Progenitor cell of endocrine pancreas (in vitro differentiated cells): ENCODE measurements around the gene LCN9. TPM values are rescaled to one million over a fixed set of nuclear protein-coding genes. Genes with fewer than 3 reads are reported as not detected.

Source experiments
- DNase-seq: peaks from one replicate; pipeline ENCODE4 v3.0.0; 2021; ENCODE audit warnings: low spot score; ENCODE audit not compliant: unreplicated experiment
- H3K27ac Mint-ChIP-seq: 2 replicates; pipeline ENCODE4 v1.8.0; 2021; ENCODE audit warnings: mild to moderate bottlenecking, moderate library complexity, mixed read lengths
- H3K27me3 Mint-ChIP-seq: 2 replicates; pipeline ENCODE4 v1.8.0; 2021; ENCODE audit warnings: mixed read lengths
- H3K36me3 Mint-ChIP-seq: 2 replicates; pipeline ENCODE4 v1.8.0; 2022; ENCODE audit warnings: mixed read lengths; ENCODE audit not compliant: insufficient read depth
- H3K4me1 Mint-ChIP-seq: 2 replicates; pipeline ENCODE4 v1.8.0; 2021; ENCODE audit warnings: low read depth, mixed read lengths
- H3K4me3 Mint-ChIP-seq: 2 replicates; pipeline ENCODE4 v1.8.0; 2021; ENCODE audit warnings: low read depth, mild to moderate bottlenecking, moderate library complexity, mixed read lengths
- H3K9me3 Mint-ChIP-seq: 2 replicates; pipeline ENCODE4 v1.8.0; 2021; ENCODE audit warnings: low read depth, mixed read lengths
- total RNA-seq: library from RNA; stranded (reverse); gene quantifications from 2 replicates; pipeline ENCODE4 v1.2.1, GENCODE V29; 2021
- TF ChIP-seq, protein P1 (sequence below): fragments of 200-600 bp; sonication (generic); IDR thresholded peaks from one replicate; pipeline ENCODE4 v1.5.0; 2021; ENCODE audit warnings: antibody characterized with exemption, mild to moderate bottlenecking; ENCODE audit not compliant: unreplicated experiment

Gene LCN9
- total RNA-seq, 1 donor from 2014 or later: 0.57 TPM

DNA sequence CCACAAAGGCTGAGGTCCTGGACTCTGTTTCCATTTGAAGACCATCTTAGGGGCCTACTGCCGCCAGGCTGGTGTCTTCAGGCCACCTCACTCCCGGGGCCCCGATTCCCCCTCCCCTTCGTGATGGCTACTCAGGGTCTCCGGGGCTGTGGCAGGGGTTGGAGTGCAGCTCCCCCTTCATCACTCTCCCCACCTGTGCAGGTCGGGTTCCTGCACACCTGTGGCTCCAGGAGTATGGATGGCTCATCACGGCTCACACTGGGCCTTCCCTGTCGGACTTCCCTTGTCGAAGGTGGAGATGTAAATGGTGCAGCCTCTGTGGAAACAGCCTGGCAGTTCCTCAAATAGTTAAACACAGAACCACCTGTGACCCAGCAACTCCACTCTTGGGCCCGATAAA is 11.9 kb downstream of the LCN9 start:
- TF ChIP-seq, protein P1, sequence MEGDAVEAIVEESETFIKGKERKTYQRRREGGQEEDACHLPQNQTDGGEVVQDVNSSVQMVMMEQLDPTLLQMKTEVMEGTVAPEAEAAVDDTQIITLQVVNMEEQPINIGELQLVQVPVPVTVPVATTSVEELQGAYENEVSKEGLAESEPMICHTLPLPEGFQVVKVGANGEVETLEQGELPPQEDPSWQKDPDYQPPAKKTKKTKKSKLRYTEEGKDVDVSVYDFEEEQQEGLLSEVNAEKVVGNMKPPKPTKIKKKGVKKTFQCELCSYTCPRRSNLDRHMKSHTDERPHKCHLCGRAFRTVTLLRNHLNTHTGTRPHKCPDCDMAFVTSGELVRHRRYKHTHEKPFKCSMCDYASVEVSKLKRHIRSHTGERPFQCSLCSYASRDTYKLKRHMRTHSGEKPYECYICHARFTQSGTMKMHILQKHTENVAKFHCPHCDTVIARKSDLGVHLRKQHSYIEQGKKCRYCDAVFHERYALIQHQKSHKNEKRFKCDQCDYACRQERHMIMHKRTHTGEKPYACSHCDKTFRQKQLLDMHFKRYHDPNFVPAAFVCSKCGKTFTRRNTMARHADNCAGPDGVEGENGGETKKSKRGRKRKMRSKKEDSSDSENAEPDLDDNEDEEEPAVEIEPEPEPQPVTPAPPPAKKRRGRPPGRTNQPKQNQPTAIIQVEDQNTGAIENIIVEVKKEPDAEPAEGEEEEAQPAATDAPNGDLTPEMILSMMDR: no peak

DNA sequence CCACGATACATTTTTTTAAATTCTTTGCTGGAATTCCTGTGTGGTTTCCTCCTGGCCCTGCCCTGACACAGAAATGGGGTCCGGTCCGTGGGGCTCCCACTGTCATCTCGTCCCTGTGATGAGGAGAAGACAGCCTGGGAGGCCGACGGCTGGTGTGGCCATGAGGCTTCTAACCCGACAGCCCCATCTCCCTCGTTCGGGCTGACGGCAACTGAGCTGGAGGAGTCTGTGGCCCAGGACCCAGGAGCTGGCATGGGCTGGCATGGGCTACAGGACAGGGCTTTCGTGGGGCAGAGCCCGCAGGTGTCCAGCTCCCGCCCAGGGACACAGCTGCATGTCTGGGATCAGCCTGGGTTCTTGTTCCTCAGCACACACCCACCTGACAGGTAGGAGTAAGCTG is 13.8 kb downstream of the LCN9 start:
- Mint-ChIP-seq H3K4me1 (no peaks in the 10 kb centered on the region), H3K9me3 (no peaks in the 10 kb centered on the region), H3K27me3 (peaks cover 14% of the 10 kb centered on the region), H3K27ac (no peak overlapping the region), H3K36me3 (no peaks in the 10 kb centered on the region), H3K4me3 (no peak overlapping the region)
- no peak for DNase-seq
- TF ChIP-seq, protein P1: no peak

More for the DNA sequence above, 11.9 kb downstream of the LCN9 start:
- Mint-ChIP-seq H3K4me3 (no peak overlapping the region), H3K9me3 (no peaks in the 10 kb centered on the region), H3K27ac (no peak overlapping the region), H3K36me3 (no peaks in the 10 kb centered on the region), H3K27me3 (peaks cover 7% of the 10 kb centered on the region), H3K4me1 (no peaks in the 10 kb centered on the region)
- DNase-seq: no peak

DNA sequence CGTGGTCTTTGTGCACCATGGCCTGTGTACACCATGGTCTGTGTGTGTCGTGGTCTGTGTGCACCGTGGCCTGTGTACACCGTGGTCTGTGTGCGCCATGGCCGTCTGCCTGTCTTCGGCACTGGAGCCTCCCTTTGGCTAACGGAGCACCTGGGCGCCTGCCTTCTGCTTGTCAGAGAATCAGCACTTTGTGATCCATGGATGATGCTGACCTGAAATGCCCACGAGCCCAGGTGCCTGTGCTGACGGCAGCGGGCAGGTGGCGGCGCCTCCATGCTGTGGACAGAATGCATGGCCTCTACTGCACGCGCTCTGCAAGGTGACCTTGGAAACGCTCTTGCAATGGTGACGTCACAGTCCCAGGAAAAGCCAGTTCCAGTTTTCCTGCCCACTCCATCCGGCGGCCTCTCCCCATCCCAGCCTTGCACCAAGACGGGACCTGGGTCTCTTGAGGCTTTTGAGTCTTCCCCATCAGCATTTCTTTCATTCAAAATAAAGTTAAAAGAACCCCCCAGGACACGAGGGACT is 14.6 kb downstream of the LCN9 start:
- DNase-seq: no peak
- Mint-ChIP-seq H3K27ac (no peak overlapping the region), H3K9me3 (no peaks in the 10 kb centered on the region), H3K4me3 (no peak overlapping the region), H3K27me3 (peaks cover 10% of the 10 kb centered on the region), H3K36me3 (no peaks in the 10 kb centered on the region), H3K4me1 (no peaks in the 10 kb centered on the region)
- TF ChIP-seq, protein P1: no peak

DNA sequence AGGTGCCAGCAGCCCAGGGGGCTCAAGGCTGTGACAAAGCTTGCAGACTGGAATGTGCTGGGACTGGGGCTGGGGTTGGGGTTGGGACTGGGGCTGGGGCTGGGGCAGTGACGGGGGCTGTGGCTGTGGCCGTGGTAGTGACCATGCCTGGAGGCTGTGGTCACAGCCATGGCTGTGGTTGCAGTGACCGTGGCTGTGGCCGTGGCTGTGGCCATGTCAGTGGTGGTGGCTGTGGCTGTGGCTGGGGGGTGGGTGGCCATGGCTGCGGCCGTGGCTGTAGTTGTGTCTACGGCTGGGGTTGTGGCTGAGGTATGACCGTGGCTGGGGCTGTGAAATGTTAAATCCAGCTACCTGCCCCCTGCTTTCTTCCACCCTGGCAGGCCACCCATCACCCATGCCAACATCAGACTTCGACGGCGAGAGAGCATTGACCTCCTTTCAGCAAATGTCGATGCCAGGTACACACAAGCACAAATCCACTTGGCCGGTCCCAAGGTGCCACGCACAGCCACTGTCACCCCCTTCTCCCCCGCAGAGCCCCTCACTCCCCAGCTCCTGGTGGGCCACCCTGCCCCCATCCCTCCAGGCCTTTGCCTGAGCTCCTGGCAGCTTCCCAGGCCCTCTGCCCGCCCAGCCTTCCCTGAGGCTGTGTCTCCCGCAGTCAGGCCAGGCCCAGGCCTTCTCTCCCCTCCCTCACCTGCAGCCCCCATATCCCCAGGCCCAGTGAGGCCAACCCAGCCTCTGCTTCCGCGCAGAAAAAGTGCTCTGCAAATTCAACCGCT is 15.3 kb downstream of the LCN9 start:
- Mint-ChIP-seq H3K9me3 (no peaks in the 10 kb centered on the region), H3K27ac (no peak overlapping the region), H3K36me3 (no peaks in the 10 kb centered on the region), H3K27me3 (peaks cover 10% of the 10 kb centered on the region), H3K4me1 (no peaks in the 10 kb centered on the region), H3K4me3 (no peak overlapping the region)
- TF ChIP-seq, protein P1: no peak
- no peak for DNase-seq

DNA sequence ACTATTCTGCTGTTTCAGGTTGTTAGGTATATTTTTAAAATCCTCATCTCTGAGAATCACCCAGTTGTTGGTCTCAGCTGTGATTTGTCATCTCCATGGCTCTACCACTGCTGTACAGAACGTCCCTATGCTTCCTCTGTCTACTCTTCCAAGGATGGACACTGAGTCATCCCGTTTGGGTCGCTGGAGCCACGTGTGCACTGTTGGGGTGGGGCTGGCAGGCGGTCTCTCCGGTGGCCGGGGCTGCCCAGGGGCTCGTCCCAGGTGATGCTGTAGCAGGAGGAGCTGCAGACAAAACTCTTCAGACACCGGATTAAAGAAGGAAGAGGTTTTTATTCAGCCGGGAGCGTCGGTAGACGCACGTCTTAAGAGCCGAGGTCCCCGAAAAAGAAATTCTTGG is 16.9 kb downstream of the LCN9 start:
- H3K4me1 Mint-ChIP-seq: no peaks in the 10 kb centered on the region
- no peaks in the 10 kb centered on the region for H3K9me3 Mint-ChIP-seq
- no peak overlapping the region for H3K4me3 Mint-ChIP-seq
- H3K36me3 Mint-ChIP-seq: no peaks in the 10 kb centered on the region
- H3K27ac Mint-ChIP-seq: peak overlapping the region; percentile 69
- no peak for DNase-seq
- H3K27me3 Mint-ChIP-seq: peaks cover 10% of the 10 kb centered on the region
- TF ChIP-seq, protein P1: no peak
